H1 (cell line): ENCODE results near the gene ALK. TPM values are rescaled to one million over a fixed set of nuclear protein-coding genes. Genes with fewer than 3 reads are reported as not detected.

Experiments
- CBX5 ChIP-seq: fragments of 300-800, 300-1000 bp; sonication (generic); IDR thresholded peaks from 2 replicates; pipeline ENCODE4 v1.7.1; 2016; ENCODE audit warnings: antibody characterized with exemption, low read length, low read depth
- CREB1 ChIP-seq: IDR thresholded peaks from 2 replicates; pipeline ENCODE4 v1.6.1; 2012; ENCODE audit warnings: inconsistent platforms
- CTBP2 ChIP-seq: IDR thresholded peaks from 2 replicates; pipeline ENCODE4 v1.7.0; 2011; ENCODE audit warnings: borderline replicate concordance, mild to moderate bottlenecking, moderate library complexity, mixed read lengths, low read length; ENCODE audit not compliant: insufficient read depth, insufficient read length
- CTCF ChIP-seq, 3 experiments: IDR thresholded peaks; 1 replicate in 2 of 3; 2 replicates in 1 of 3; pipeline versions ENCODE4 v1.5.1 to v1.6.1; 2011; ENCODE audit warnings: low read length in 3 of 3, mild to moderate bottlenecking in 3 of 3, inconsistent platforms in 2 of 3, low read depth in 1 of 3, moderate library complexity in 1 of 3; ENCODE audit not compliant: insufficient read depth in 1 of 3; ENCODE audit errors: control extremely low read depth in 1 of 3
- HDAC2 ChIP-seq, 2 experiments: fragments of 300-600 bp in 1 of 2; sonication (generic) in 1 of 2; IDR thresholded peaks; 2 replicates each; pipeline ENCODE4 v1.6.1; 2011 to 2012; ENCODE audit warnings: low read depth in 2 of 2, low read length in 2 of 2, mild to moderate bottlenecking in 2 of 2, moderate library complexity in 2 of 2, borderline replicate concordance in 1 of 2, inconsistent platforms in 1 of 2
- HDAC6 ChIP-seq: IDR thresholded peaks from one replicate; pipeline ENCODE4 v1.7.1; 2012; ENCODE audit warnings: low read depth, mild to moderate bottlenecking, inconsistent platforms, low read length, moderate library complexity
- KDM1A ChIP-seq: fragments of 200-600, 300-600 bp; sonication (generic); IDR thresholded peaks from 2 replicates; pipeline ENCODE4 v1.7.1; 2016; ENCODE audit warnings: mild to moderate bottlenecking, low read length, borderline replicate concordance
- KDM4A ChIP-seq: IDR thresholded peaks from one replicate; pipeline ENCODE4 v1.7.1; 2012; ENCODE audit warnings: low read depth, mild to moderate bottlenecking, moderate library complexity, low read length, inconsistent platforms; ENCODE audit not compliant: severe bottlenecking
- MAFK ChIP-seq: IDR thresholded peaks from 2 replicates; pipeline ENCODE4 v1.6.1; 2012; ENCODE audit warnings: low read depth, mild to moderate bottlenecking, improper control_type of control experiment, low read length
- PHF8 ChIP-seq: fragments of 200-600 bp; sonication (generic); conservative IDR thresholded peaks from 2 replicates; pipeline ENCODE4 v1.7.1; 2012; ENCODE audit warnings: low read depth, mild to moderate bottlenecking, inconsistent platforms, low read length, moderate library complexity
- POLR2A ChIP-seq, 2 experiments: IDR thresholded peaks; 1 replicate in 1 of 2; 2 replicates in 1 of 2; pipeline ENCODE4 v1.6.1; 2011; ENCODE audit warnings: low read depth in 2 of 2, low read length in 2 of 2, mild to moderate bottlenecking in 2 of 2; ENCODE audit errors: control extremely low read depth in 1 of 2
- RBBP5 ChIP-seq: IDR thresholded peaks from 2 replicates; pipeline ENCODE4 v1.7.1; 2012; ENCODE audit warnings: low read depth, mild to moderate bottlenecking, inconsistent platforms, low read length, moderate library complexity, borderline replicate concordance
- SAP30 ChIP-seq: fragments of 300-600 bp; sonication (generic); IDR thresholded peaks from 2 replicates; pipeline ENCODE4 v1.7.1; 2012; ENCODE audit warnings: low read length, moderate library complexity, mild to moderate bottlenecking, inconsistent platforms; ENCODE audit not compliant: insufficient read depth, insufficient replicate concordance
- SIN3A ChIP-seq, 2 experiments: IDR thresholded peaks in 1 of 2; conservative IDR thresholded peaks in 1 of 2; 2 replicates each; pipeline ENCODE4 v1.6.1; 2011 to 2012; ENCODE audit warnings: low read length in 2 of 2, improper control_type of control experiment in 1 of 2, low read depth in 1 of 2, mild to moderate bottlenecking in 1 of 2
- SP4 ChIP-seq: IDR thresholded peaks from 2 replicates; pipeline ENCODE4 v1.6.1; 2012; ENCODE audit warnings: low read length, inconsistent platforms
- SUZ12 ChIP-seq: fragments of 200-600 bp; sonication (generic); IDR thresholded peaks from 2 replicates; pipeline ENCODE4 v1.6.1; 2012; ENCODE audit warnings: mild to moderate bottlenecking, inconsistent platforms, low read length, moderate library complexity, mixed read lengths
- TEAD4 ChIP-seq: IDR thresholded peaks from 2 replicates; pipeline ENCODE4 v1.6.1; 2012; ENCODE audit warnings: low read depth, low read length, inconsistent platforms, mixed read lengths
- polyA plus RNA-seq, 7 experiments: library from polyadenylated mRNA; depleted of rRNA in 3 of 7; stranded (reverse) in 5 of 7; unstranded in 2 of 7; fragments of >200 nt in 5 of 7; fragments of 200-250 nt in 2 of 7; gene quantifications; 1 replicate in 5 of 7; 2 replicates in 1 of 7; 4 replicates in 1 of 7; pipeline versions ENCODE4 v1.2.1 to v1.2.3, GENCODE V29; 2011 to 2013; ENCODE audit warnings: missing spikeins in 2 of 7, mixed read lengths in 2 of 7
- total RNA-seq: library from RNA; stranded (reverse); fragmentation: NEBNext Ultra II Directional; extraction: Animal tissue kit (Norgen Biotek cat#: 25700); gene quantifications from 2 replicates; pipeline ENCODE4 v1.2.1, GENCODE V29; 2021

Gene ALK
- total and polyA plus RNA-seq, 2 of the 8 experiments (the other 6 are each of a cell fraction or from before 2014, with no cell fraction given), result 0.02 to 0.09 TPM

- TF ChIP-seq SUZ12, result no peak; the same call in 1 of the 2 replicates
- TF ChIP-seq CBX5, result no peak
- TF ChIP-seq CTBP2, result no peak
- TF ChIP-seq POLR2A (IDR thresholded peaks at IDR 0.05; ENCODE audit: control extremely low read depth in 1 of 2, low read depth in 2 of 2, low read length in 2 of 2), result no peak
- TF ChIP-seq SP4, result no peak
- no peak for TF ChIP-seq HDAC6
- no peak for TF ChIP-seq MAFK
- TF ChIP-seq SAP30, result no peak
- no peak for TF ChIP-seq CTCF (IDR thresholded peaks at IDR 0.05; ENCODE audit: control extremely low read depth in 1 of 3, insufficient read depth in 1 of 3, low read depth in 1 of 3, low read length in 3 of 3)
- 0 out of 2 replicates have a peak, but pooled peaks have one; percentile 16 for TF ChIP-seq CREB1
- 0 out of 2 replicates have a peak, but pooled peaks have one; percentile 19 for TF ChIP-seq TEAD4
- peak; percentile 92 to 95 for TF ChIP-seq SIN3A (conservative IDR thresholded peaks at IDR 0.05 in 1 of 2, IDR thresholded peaks at IDR 0.05 in 1 of 2; ENCODE audit: low read depth in 1 of 2, low read length in 2 of 2)
- TF ChIP-seq PHF8, result no peak
- TF ChIP-seq RBBP5, result no peak
- no peak for TF ChIP-seq KDM1A
- peak in 1 of 2 experiments; percentile 90; a peak in 2 of 4 replicates for TF ChIP-seq HDAC2 (IDR thresholded peaks at IDR 0.05; ENCODE audit: borderline replicate concordance in 1 of 2, low read depth in 2 of 2, low read length in 2 of 2)
- TF ChIP-seq KDM4A, result peak; percentile 4
Measured at GRCh38 chr2:29920130-29920577, 1.2 kb downstream of the ALK start (continued).
